ENCODE results near the gene ZNF506.
"Not testable (repeated sequence)": the region's sequence is repeated elsewhere in the genome, so short reads cannot be mapped to it uniquely, and the experiment has no call there.

- TF ChIP-seq POLR2A, CTCF (IDR thresholded peaks at IDR 0.05): not testable (repeated sequence)
Observed at GRCh38 chr19:19811999-19812398, 9.6 kb downstream of the ZNF506 start.

Data from heart left ventricle (tissue), 13 donors.